Measurements from ENCODE around the gene JAM3. TPM values are rescaled to one million over a fixed set of nuclear protein-coding genes. Genes with fewer than 3 reads are reported as not detected.

JAM3 gene
- 71.5 TPM for polyA plus RNA-seq (2012; ENCODE audit: insufficient read depth, insufficient read length, low read depth)

GRCh38 chr11:134068829-134069425 is at the start of gene JAM3:
TSS of gene JAM3 (plus strand) at chr11:134069072. CDS start at chr11:134069084, 12 bp downstream.
- Histone ChIP-seq H3K4me1 (peaks cover 10% of the 10 kb centered on the region), H3K4me3 (ENCODE audit: low read depth, low read length) (peak within 1 kb of the TSS; percentile 59)
- peak; percentile 99 for DNase-seq

GRCh38 chr11:134019500-134019899 is 49.4 kb upstream of the JAM3 start:
- H3K9me3 ChIP-seq, result no peaks in the 10 kb centered on the region
- H3K4me1 ChIP-seq, result no peaks in the 10 kb centered on the region
- H3K36me3 ChIP-seq, result no peaks in the 10 kb centered on the region
- H3K4me3 ChIP-seq (ENCODE audit: low read depth, low read length), result no peak overlapping the region
- TF ChIP-seq CTCF (IDR thresholded peaks at IDR 0.05; ENCODE audit: low read depth, low read length), result no peak
- no peak for DNase-seq
- no peaks in the 10 kb centered on the region for H3K27me3 ChIP-seq

More at GRCh38 chr11:134068829-134069425, at the start of gene JAM3:
- no peak for TF ChIP-seq CTCF (IDR thresholded peaks at IDR 0.05; ENCODE audit: low read depth, low read length)
- Histone ChIP-seq H3K27me3 (no peaks in the 10 kb centered on the region), H3K9me3 (no peaks in the 10 kb centered on the region), H3K36me3 (no peaks in the 10 kb centered on the region; the same call in 1 of the 2 replicates)

- Histone ChIP-seq H3K4me1 (no peaks in the 10 kb centered on the region), H3K4me3 (ENCODE audit: low read depth, low read length) (no peak overlapping the region), H3K27me3 (no peaks in the 10 kb centered on the region), H3K9me3 (no peaks in the 10 kb centered on the region), H3K36me3 (no peaks in the 10 kb centered on the region)
- DNase-seq, result no peak
- no peak for TF ChIP-seq CTCF (IDR thresholded peaks at IDR 0.05; ENCODE audit: low read depth, low read length)
Measured at GRCh38 chr11:134020598-134020997, 48.3 kb upstream of the JAM3 start.

- DNase-seq, result no peak
- H3K27me3 ChIP-seq, result no peaks in the 10 kb centered on the region
- TF ChIP-seq CTCF (IDR thresholded peaks at IDR 0.05; ENCODE audit: low read depth, low read length), result no peak
- H3K4me1 ChIP-seq, result peaks cover under 1% of the 10 kb centered on the region; the same call in 1 of the 2 replicates
- H3K36me3 ChIP-seq, result no peaks in the 10 kb centered on the region
- H3K4me3 ChIP-seq (ENCODE audit: low read depth, low read length), result no peak overlapping the region
- no peaks in the 10 kb centered on the region for H3K9me3 ChIP-seq
Measured at GRCh38 chr11:134021326-134021725, 47.5 kb upstream of the JAM3 start.

GRCh38 chr11:134022748-134023147 is 46.1 kb upstream of the JAM3 start:
- Histone ChIP-seq H3K36me3 (no peaks in the 10 kb centered on the region), H3K4me1 (peaks cover 5% of the 10 kb centered on the region; the same call in 1 of the 2 replicates), H3K9me3 (no peaks in the 10 kb centered on the region), H3K27me3 (no peaks in the 10 kb centered on the region), H3K4me3 (ENCODE audit: low read depth, low read length) (no peak overlapping the region)
- no peak for TF ChIP-seq CTCF (IDR thresholded peaks at IDR 0.05; ENCODE audit: low read depth, low read length)
- DNase-seq, result no peak

- H3K27me3 ChIP-seq, result no peaks in the 10 kb centered on the region
- H3K9me3 ChIP-seq, result no peaks in the 10 kb centered on the region
- no peak overlapping the region for H3K4me3 ChIP-seq (ENCODE audit: low read depth, low read length)
- no peak for DNase-seq
- H3K36me3 ChIP-seq, result no peaks in the 10 kb centered on the region
- H3K4me1 ChIP-seq, result peaks cover 5% of the 10 kb centered on the region; the same call in 1 of the 2 replicates
- no peak for TF ChIP-seq CTCF (IDR thresholded peaks at IDR 0.05; ENCODE audit: low read depth, low read length)
Measured at GRCh38 chr11:134024420-134025081, 44.3 kb upstream of the JAM3 start.
